22Rv1 (cell line): ENCODE measurements around the gene SBF2.

ENCODE experiments used
- H3K27ac ChIP-seq: fragments of 450-650 bp; 2 replicates; pipeline ENCODE4 v1.5.1; 2017
- CTCF ChIP-seq: fragments of 450-650 bp; IDR thresholded peaks from 2 replicates; pipeline ENCODE4 v1.5.1; 2017; ENCODE audit warnings: mild to moderate bottlenecking
- ZFX ChIP-seq: fragments of 450-650 bp; IDR thresholded peaks from 2 replicates; pipeline ENCODE4 v1.6.1; 2017; ENCODE audit warnings: antibody characterized with exemption, borderline replicate concordance

The SBF2 gene

GRCh38 chr11:10072142-10072541 is 221.9 kb downstream of the SBF2 start:
- TF ChIP-seq ZFX: no peak
- TF ChIP-seq CTCF: no peak
- no peak overlapping the region for H3K27ac ChIP-seq

- no peak overlapping the region for H3K27ac ChIP-seq
These were observed 226.3 kb downstream of the SBF2 start for GRCh38 chr11:10067629-10068300.

GRCh38 chr11:10066441-10066840 is 227.6 kb downstream of the SBF2 start:
- 0 out of 2 replicates have a peak overlapping the region, but pooled peaks have one; percentile 5 for H3K27ac ChIP-seq
- no peak for TF ChIP-seq CTCF
- no peak for TF ChIP-seq ZFX

More at GRCh38 chr11:10067629-10068300, 226.3 kb downstream of the SBF2 start:
- no peak for TF ChIP-seq CTCF
- no peak for TF ChIP-seq ZFX

- H3K27ac ChIP-seq: no peak overlapping the region
- TF ChIP-seq ZFX (no peak), CTCF (no peak)
These were observed 229.2 kb downstream of the SBF2 start for GRCh38 chr11:10064828-10065227.

- no peak for TF ChIP-seq CTCF
- TF ChIP-seq ZFX: no peak
- H3K27ac ChIP-seq: no peak overlapping the region
These were observed 235.7 kb downstream of the SBF2 start for GRCh38 chr11:10058356-10058755.

- TF ChIP-seq CTCF (no peak), ZFX (no peak)
- no peak overlapping the region for H3K27ac ChIP-seq
These were observed 242.0 kb downstream of the SBF2 start for GRCh38 chr11:10051868-10052586.

- TF ChIP-seq CTCF (no peak), ZFX (no peak)
- H3K27ac ChIP-seq: no peak overlapping the region
These were observed 243.5 kb downstream of the SBF2 start for GRCh38 chr11:10050561-10050960.
